Endodermal cell (in vitro differentiated cells): ENCODE results near the gene NRIP2. TPM values are rescaled to one million over a fixed set of nuclear protein-coding genes. Genes with fewer than 3 reads are reported as not detected.

Source experiments
- DNase-seq: peaks from one replicate; pipeline ENCODE4 v3.0.0-alpha.2; 2017
- H3K27ac ChIP-seq: 2 replicates; pipeline ENCODE4 v1.5.1; 2013; ENCODE audit warnings: mild to moderate bottlenecking, low read depth, low read length, moderate library complexity
- H3K27me3 ChIP-seq: 2 replicates; pipeline ENCODE4 v1.6.1; 2013; ENCODE audit warnings: mild to moderate bottlenecking, low read length, moderate library complexity; ENCODE audit not compliant: insufficient read depth, control insufficient read depth, poor library complexity, severe bottlenecking
- H3K36me3 ChIP-seq: 2 replicates; pipeline ENCODE4 v1.7.0; 2013; ENCODE audit warnings: mild to moderate bottlenecking, low read length, moderate library complexity; ENCODE audit not compliant: control insufficient read depth, insufficient read depth
- H3K4me1 ChIP-seq: one replicate; pipeline ENCODE4 v1.7.0; 2013; ENCODE audit warnings: low read length; ENCODE audit not compliant: control insufficient read depth, insufficient read depth
- H3K4me3 ChIP-seq: 2 replicates; pipeline ENCODE4 v1.5.1; 2013; ENCODE audit warnings: mild to moderate bottlenecking, low read length, moderate library complexity
- H3K9ac ChIP-seq: 2 replicates; pipeline ENCODE4 v1.6.1; 2013; ENCODE audit warnings: mild to moderate bottlenecking, low read length, moderate library complexity; ENCODE audit not compliant: poor library complexity, severe bottlenecking; ENCODE audit errors: extremely low read depth
- H3K9me3 ChIP-seq: 2 replicates; pipeline ENCODE4 v1.6.1; 2013; ENCODE audit warnings: mild to moderate bottlenecking, low read length, moderate library complexity; ENCODE audit not compliant: control insufficient read depth
- H3K27ac Mint-ChIP-seq: 2 replicates; pipeline ENCODE4 v1.8.0; 2020; ENCODE audit warnings: mixed read lengths
- H3K27me3 Mint-ChIP-seq: 2 replicates; pipeline ENCODE4 v1.8.0; 2021; ENCODE audit warnings: mild to moderate bottlenecking, mixed read lengths; ENCODE audit not compliant: insufficient read depth
- H3K36me3 Mint-ChIP-seq: 2 replicates; pipeline ENCODE4 v1.8.0; 2020; ENCODE audit warnings: low read depth, mixed read lengths
- H3K4me1 Mint-ChIP-seq: 2 replicates; pipeline ENCODE4 v1.8.0; 2020; ENCODE audit warnings: mixed read lengths
- H3K4me3 Mint-ChIP-seq: 2 replicates; pipeline ENCODE4 v1.8.0; 2020; ENCODE audit warnings: mild to moderate bottlenecking, moderate library complexity, mixed read lengths
- H3K9me3 Mint-ChIP-seq: 2 replicates; pipeline ENCODE4 v1.8.0; 2020; ENCODE audit warnings: mild to moderate bottlenecking, mixed read lengths
- WGBS, 2 experiments: methylation state at CpG; one replicate each; pipeline versions ENCODE4 v1.1.5 to v1.1.7; 2013; ENCODE audit warnings: missing lambda C conversion rate in 2 of 2, mixed read lengths in 1 of 2; ENCODE audit not compliant: insufficient coverage in 1 of 2, insufficient read length in 1 of 2; 5-methylcytosine and 5-hydroxymethylcytosine counted together
- total RNA-seq, 2 donors: library from RNA; stranded (reverse); fragmentation: NEBNext Ultra II Directional in 1 of 2; extraction: Animal tissue kit (Norgen Biotek cat#: 25700) in 1 of 2; gene quantifications; 2 replicates in 1 of 2; 3 replicates in 1 of 2; pipeline ENCODE4 v1.2.1, GENCODE V29; 2021
- TF ChIP-seq, protein P1 (sequence below): fragments of 200-600 bp; sonication (generic); conservative IDR thresholded peaks from 2 replicates; pipeline ENCODE4 v1.5.0; 2021; ENCODE audit warnings: antibody characterized with exemption, mild to moderate bottlenecking

NRIP2 gene
- total RNA-seq, 2 donors from 2014 or later = not detected

- TF ChIP-seq, protein P1, sequence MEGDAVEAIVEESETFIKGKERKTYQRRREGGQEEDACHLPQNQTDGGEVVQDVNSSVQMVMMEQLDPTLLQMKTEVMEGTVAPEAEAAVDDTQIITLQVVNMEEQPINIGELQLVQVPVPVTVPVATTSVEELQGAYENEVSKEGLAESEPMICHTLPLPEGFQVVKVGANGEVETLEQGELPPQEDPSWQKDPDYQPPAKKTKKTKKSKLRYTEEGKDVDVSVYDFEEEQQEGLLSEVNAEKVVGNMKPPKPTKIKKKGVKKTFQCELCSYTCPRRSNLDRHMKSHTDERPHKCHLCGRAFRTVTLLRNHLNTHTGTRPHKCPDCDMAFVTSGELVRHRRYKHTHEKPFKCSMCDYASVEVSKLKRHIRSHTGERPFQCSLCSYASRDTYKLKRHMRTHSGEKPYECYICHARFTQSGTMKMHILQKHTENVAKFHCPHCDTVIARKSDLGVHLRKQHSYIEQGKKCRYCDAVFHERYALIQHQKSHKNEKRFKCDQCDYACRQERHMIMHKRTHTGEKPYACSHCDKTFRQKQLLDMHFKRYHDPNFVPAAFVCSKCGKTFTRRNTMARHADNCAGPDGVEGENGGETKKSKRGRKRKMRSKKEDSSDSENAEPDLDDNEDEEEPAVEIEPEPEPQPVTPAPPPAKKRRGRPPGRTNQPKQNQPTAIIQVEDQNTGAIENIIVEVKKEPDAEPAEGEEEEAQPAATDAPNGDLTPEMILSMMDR = no peak
- Mint-ChIP-seq H3K27me3 (no peaks in the 10 kb centered on the region), H3K27ac (no peak overlapping the region), H3K36me3 (peaks cover 91% of the 10 kb centered on the region), H3K4me1 (peaks cover 6% of the 10 kb centered on the region), H3K4me3 (no peak overlapping the region), H3K9me3 (no peaks in the 10 kb centered on the region)
- Histone ChIP-seq H3K27me3 (no peaks in the 10 kb centered on the region), H3K4me1 (no peaks in the 10 kb centered on the region), H3K9me3 (no peaks in the 10 kb centered on the region), H3K27ac (no peak overlapping the region), H3K9ac (no peak overlapping the region), H3K4me3 (no peak overlapping the region), H3K36me3 (peaks cover 93% of the 10 kb centered on the region)
- 95 to 98% methylated on average over 11 to 15 of the region's 16 CpGs for WGBS, 2 experiments
- DNase-seq = no peak
Observed at GRCh38 chr12:2801044-2801783, 33.6 kb downstream of the NRIP2 start.

DNA sequence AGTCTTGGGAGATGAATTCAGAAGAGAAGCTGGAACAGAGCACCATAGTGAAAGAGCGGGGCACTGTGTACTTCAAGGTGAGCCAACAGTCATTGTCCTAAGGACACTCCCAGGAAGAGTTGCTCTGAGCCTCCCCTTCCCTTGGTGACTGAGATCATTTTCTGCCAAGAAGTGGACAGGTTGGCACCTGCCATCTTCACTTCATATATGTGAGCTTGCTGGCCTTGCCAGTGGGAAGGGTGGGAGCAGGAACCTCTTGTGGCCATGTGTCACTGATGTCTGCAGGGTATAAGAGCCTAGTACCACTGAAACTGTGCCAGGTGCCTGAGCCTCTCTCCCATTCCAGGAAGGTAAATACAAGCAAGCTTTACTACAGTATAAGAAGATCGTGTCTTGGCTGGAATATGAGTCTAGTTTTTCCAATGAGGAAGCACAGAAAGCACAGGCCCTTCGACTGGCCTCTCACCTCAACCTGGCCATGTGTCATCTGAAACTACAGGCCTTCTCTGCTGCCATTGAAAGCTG is 34.7 kb downstream of the NRIP2 start:
- no peak for DNase-seq
- TF ChIP-seq, protein P1 = no peak
- Histone ChIP-seq H3K36me3 (peaks cover 84% of the 10 kb centered on the region), H3K27me3 (no peaks in the 10 kb centered on the region), H3K9ac (no peak overlapping the region), H3K4me3 (no peak overlapping the region), H3K4me1 (no peaks in the 10 kb centered on the region), H3K27ac (no peak overlapping the region), H3K9me3 (no peaks in the 10 kb centered on the region)
- Mint-ChIP-seq H3K27me3 (no peaks in the 10 kb centered on the region), H3K36me3 (peaks cover 82% of the 10 kb centered on the region), H3K27ac (no peak overlapping the region), H3K4me3 (no peak overlapping the region), H3K4me1 (peaks cover 9% of the 10 kb centered on the region), H3K9me3 (no peaks in the 10 kb centered on the region)
- WGBS, 2 experiments = 95 to 97% methylated on average over 3 of the region's 3 CpGs

DNA sequence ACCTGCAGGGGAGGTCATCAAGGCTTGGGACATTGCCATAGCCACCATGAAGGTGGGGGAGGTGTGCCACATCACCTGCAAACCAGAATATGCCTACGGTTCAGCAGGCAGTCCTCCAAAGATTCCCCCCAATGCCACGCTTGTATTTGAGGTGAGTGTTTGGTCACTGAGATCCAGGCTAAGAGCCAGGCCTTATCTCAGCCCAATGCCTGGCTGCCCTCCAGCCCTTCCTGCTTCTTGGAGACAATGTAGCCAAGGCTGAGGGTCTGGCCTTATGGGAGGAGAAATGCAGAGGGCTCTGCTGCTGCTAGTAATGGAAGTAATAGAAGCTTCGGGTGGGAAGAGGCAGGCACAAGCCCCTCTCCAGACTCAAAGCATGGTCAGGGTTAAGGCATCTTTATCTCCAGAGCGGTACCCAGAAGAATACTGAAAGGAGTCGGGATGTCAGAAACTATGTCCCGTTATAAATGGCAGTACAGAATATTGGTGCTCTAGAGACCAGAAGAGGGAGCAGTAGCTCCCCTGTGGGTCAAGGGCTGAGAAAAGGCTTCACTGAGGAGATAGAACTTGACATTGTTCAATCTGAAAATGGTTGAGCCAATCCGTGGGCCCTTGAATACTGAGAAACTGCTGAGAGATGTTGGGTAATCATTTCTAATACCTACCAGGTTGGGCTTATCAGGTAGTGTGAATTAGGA is 37.0 kb downstream of the NRIP2 start:
- peaks cover 6% of the 10 kb centered on the region for H3K27me3 ChIP-seq
- TF ChIP-seq, protein P1 = peak; percentile 69
- Mint-ChIP-seq H3K9me3 (no peaks in the 10 kb centered on the region), H3K27ac (no peak overlapping the region), H3K36me3 (peaks cover 59% of the 10 kb centered on the region), H3K4me1 (peaks cover 14% of the 10 kb centered on the region), H3K4me3 (no peak overlapping the region), H3K27me3 (peaks cover 10% of the 10 kb centered on the region)
- peaks cover 3% of the 10 kb centered on the region for H3K4me1 ChIP-seq
- no peak overlapping the region for H3K27ac ChIP-seq
- H3K9me3 ChIP-seq = no peaks in the 10 kb centered on the region
- 90 to 92% methylated on average over 6 to 7 of the region's 7 CpGs for WGBS, 2 experiments
- no peak for DNase-seq
- H3K9ac ChIP-seq = no peak overlapping the region
- no peak overlapping the region for H3K4me3 ChIP-seq
- peaks cover 62% of the 10 kb centered on the region for H3K36me3 ChIP-seq
